ENCODE results near the gene ZW10. TPM values are rescaled to one million over a fixed set of nuclear protein-coding genes. Genes with fewer than 3 reads are reported as not detected.
A peak's percentile ranks its signal among the peaks of the same experiment; 100 is the strongest.

The ZW10 gene
- total RNA-seq, 1 experiment from 2014 or later: 15.9 TPM

DNA sequence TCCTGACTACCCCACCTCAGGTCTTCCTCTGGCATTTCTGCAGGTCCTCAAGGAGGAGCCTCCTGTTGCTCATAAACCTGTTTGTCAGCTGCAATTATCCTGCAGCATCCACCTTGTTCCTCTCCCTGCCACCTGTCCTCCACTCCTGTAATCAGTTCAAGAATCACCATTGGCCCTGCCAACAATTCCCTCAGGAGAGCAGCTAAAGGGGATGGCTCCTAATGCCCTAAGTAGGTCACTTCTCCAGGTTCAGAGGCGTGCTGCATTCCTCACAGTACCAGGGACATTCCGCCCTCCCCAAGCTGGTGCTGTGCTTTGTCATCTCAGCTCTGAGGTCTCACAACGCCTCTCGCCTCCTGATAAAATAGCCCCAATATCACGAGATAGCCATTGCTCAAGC is 8.2 kb upstream of the ZW10 start:
- H3K36me3 Mint-ChIP-seq (ENCODE audit: insufficient read depth, unreplicated experiment): no peaks in the 10 kb centered on the region
- H3K9me3 Mint-ChIP-seq (ENCODE audit: low read depth, unreplicated experiment): no peaks in the 10 kb centered on the region
- no peak overlapping the region for H3K27ac Mint-ChIP-seq (ENCODE audit: unreplicated experiment)
- TF ChIP-seq, protein P1, sequence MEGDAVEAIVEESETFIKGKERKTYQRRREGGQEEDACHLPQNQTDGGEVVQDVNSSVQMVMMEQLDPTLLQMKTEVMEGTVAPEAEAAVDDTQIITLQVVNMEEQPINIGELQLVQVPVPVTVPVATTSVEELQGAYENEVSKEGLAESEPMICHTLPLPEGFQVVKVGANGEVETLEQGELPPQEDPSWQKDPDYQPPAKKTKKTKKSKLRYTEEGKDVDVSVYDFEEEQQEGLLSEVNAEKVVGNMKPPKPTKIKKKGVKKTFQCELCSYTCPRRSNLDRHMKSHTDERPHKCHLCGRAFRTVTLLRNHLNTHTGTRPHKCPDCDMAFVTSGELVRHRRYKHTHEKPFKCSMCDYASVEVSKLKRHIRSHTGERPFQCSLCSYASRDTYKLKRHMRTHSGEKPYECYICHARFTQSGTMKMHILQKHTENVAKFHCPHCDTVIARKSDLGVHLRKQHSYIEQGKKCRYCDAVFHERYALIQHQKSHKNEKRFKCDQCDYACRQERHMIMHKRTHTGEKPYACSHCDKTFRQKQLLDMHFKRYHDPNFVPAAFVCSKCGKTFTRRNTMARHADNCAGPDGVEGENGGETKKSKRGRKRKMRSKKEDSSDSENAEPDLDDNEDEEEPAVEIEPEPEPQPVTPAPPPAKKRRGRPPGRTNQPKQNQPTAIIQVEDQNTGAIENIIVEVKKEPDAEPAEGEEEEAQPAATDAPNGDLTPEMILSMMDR (IDR thresholded peaks at IDR 0.05; ENCODE audit: unreplicated experiment): no peak
- no peak overlapping the region for H3K4me3 Mint-ChIP-seq (ENCODE audit: low read depth, unreplicated experiment)
- no TSS peak for BruUV-seq (replicated peaks)
- CTCF ChIA-PET: no interaction called here
- no peak for DNase-seq
- intact Hi-C loops (cut with micrococcal nuclease; ENCODE audit: unreplicated experiment): no loop called here
- peaks cover 9% of the 10 kb centered on the region for H3K4me1 Mint-ChIP-seq (ENCODE audit: low read depth, unreplicated experiment)
- no peaks in the 10 kb centered on the region for H3K27me3 Mint-ChIP-seq (ENCODE audit: unreplicated experiment)

DNA sequence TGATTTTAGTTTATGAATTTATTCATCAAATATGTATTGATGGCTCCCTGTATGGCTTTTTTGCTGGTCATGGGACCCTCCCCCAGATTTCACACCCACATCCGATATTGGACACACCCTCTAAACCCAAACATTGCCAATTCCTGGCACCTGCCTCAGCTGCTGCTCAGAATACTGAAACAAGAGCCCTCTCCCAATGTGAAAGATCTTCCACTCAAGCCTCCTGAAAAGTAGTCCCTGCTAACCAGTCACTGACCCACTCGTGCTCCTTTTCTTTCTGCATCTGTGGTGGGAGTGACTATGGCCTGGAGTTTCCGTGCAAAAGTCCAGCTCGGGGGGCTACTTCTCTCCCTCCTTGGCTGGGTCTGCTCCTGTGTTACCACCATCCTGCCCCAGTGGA is 6.0 kb upstream of the ZW10 start, which contains the start of gene CLDN25:
Gene CLDN25 (plus strand): TSS at position 301 of the 400 bp plus-strand sequence. CDS start 0 bp downstream, at position 301.
- H3K9me3 Mint-ChIP-seq (ENCODE audit: low read depth, unreplicated experiment): no peaks in the 10 kb centered on the region
- DNase-seq: no peak
- no peaks in the 10 kb centered on the region for H3K36me3 Mint-ChIP-seq (ENCODE audit: insufficient read depth, unreplicated experiment)
- H3K4me3 Mint-ChIP-seq (ENCODE audit: low read depth, unreplicated experiment): no peak within 1 kb of the TSS
- TF ChIP-seq, protein P1 (IDR thresholded peaks at IDR 0.05; ENCODE audit: unreplicated experiment): no peak
- CTCF ChIA-PET: no interaction called here
- intact Hi-C loops (cut with micrococcal nuclease; ENCODE audit: unreplicated experiment): no loop called here
- no TSS peak for BruUV-seq (replicated peaks)
- H3K4me1 Mint-ChIP-seq (ENCODE audit: low read depth, unreplicated experiment): peaks cover 9% of the 10 kb centered on the region
- H3K27me3 Mint-ChIP-seq (ENCODE audit: unreplicated experiment): no peaks in the 10 kb centered on the region
- peak within 1 kb of the TSS; percentile 20 for H3K27ac Mint-ChIP-seq (ENCODE audit: unreplicated experiment)

DNA sequence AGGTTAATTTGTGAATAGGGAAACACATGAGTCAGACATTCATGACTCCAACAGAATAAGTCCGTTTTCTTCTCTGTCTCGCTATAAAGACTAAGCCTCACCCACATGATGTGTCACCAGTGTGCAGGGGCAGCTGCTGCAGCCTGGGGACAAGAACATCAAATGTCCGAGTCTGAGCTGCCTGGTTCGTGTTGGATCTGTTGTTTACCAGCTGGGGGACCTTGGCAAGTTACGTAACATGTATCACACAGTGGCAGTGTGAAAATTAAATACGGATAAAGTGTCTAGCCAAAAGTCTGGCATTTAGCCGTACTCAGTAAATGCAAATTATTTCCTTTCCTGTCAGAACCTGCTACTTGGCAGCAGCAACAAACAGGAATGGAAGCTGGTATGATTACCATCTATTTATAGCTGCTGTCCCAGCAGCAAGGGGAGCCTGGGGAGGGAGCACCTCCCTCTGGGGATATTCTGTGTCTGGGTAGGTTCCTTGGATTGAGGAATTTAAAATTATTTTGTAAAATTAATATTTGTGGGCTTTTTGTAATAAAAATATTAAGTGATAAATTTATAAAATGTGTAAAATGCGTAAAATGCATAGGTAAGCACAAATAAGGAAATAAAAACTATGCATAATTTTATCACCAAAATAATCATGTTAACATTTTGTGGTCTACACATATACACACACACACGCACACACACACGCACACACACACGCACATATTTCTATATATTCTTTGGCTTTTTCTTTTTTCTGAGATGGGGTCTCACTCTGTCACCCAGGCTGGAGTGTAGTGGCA is 4.8 kb upstream of the ZW10 start:
- CTCF ChIA-PET: interaction anchor here (0.8 to 0.9 kb wide), 2 partner anchors 9 to 18 kb away, joined by 3 read pairs; no protein-coding TSS in a partner anchor
- Mint-ChIP-seq H3K4me1 (ENCODE audit: low read depth, unreplicated experiment) (peaks cover 9% of the 10 kb centered on the region), H3K4me3 (ENCODE audit: low read depth, unreplicated experiment) (peak overlapping the region; percentile 68), H3K36me3 (ENCODE audit: insufficient read depth, unreplicated experiment) (peaks cover 9% of the 10 kb centered on the region), H3K27ac (ENCODE audit: unreplicated experiment) (peak overlapping the region; percentile 75), H3K9me3 (ENCODE audit: low read depth, unreplicated experiment) (no peaks in the 10 kb centered on the region), H3K27me3 (ENCODE audit: unreplicated experiment) (no peaks in the 10 kb centered on the region)
- TF ChIP-seq, protein P1 (IDR thresholded peaks at IDR 0.05; ENCODE audit: unreplicated experiment): no peak
- DNase-seq: peak; percentile 36
- intact Hi-C loops (cut with micrococcal nuclease; ENCODE audit: unreplicated experiment): no loop called here
- TSS peak; percentile 44 for BruUV-seq (replicated peaks)

DNA sequence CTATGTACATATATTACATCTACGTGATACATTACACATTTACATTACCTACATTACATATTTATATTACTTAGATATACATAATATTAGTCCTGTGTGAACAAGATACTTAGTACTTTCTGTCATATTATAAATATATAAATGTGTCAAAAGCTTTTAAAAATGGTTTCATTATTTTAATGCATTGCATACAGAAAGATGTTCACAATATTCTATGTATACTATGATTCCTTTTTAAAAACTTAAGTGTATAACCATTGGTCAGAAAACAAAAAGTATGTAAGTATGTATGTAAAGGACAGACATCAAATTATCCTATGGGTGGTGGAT is 647 bp upstream of the ZW10 start:
- Mint-ChIP-seq H3K27me3 (ENCODE audit: unreplicated experiment) (no peaks in the 10 kb centered on the region), H3K36me3 (ENCODE audit: insufficient read depth, unreplicated experiment) (peaks cover 29% of the 10 kb centered on the region), H3K4me1 (ENCODE audit: low read depth, unreplicated experiment) (peaks cover 17% of the 10 kb centered on the region), H3K4me3 (ENCODE audit: low read depth, unreplicated experiment) (peak overlapping the region; percentile 97), H3K9me3 (ENCODE audit: low read depth, unreplicated experiment) (no peaks in the 10 kb centered on the region), H3K27ac (ENCODE audit: unreplicated experiment) (peak overlapping the region; percentile 90)
- CTCF ChIA-PET: no interaction called here
- no TSS peak for BruUV-seq (replicated peaks)
- intact Hi-C loops (cut with micrococcal nuclease; ENCODE audit: unreplicated experiment): no loop called here
- DNase-seq: no peak
- TF ChIP-seq, protein P1 (IDR thresholded peaks at IDR 0.05; ENCODE audit: unreplicated experiment): no peak
